GM12878 (cell line): ENCODE measurements around the gene HMCN2. TPM values are rescaled to one million over a fixed set of nuclear protein-coding genes. Genes with fewer than 3 reads are reported as not detected.

Experiments
- ATAC-seq: fragments of 200-7000 bp; cut with Tn5 transposase; 3 replicates; pipeline ENCODE4 v1.9.1; 2020; ENCODE audit warnings: mild to moderate bottlenecking, moderate library complexity
- BruUV-seq: library from RNA; stranded (reverse); fragments of 400-500 nt; replicated peaks from 2 replicates; lab custom pipeline; 2021; lab: Mats Ljungman, UMichigan
- CTCF ChIA-PET: fragments of 300-600 bp; sonication (Branson Sonifier 250); formaldehyde crosslinking; extraction: SDS; loops from one replicate; lab custom pipeline; 2021; ENCODE audit warnings: inconsistent platforms; lab: Yijun Ruan, JAX
- POLR2A ChIA-PET: fragments of 350-600 bp; formaldehyde crosslinking; extraction: SDS; loops from one replicate; lab custom pipeline; 2021; ENCODE audit warnings: inconsistent platforms; lab: Charles Lee
- RAD21 ChIA-PET: fragments of 300-600 bp; sonication (Branson Sonifier 250); formaldehyde crosslinking; loops from one replicate; lab custom pipeline; 2023; ENCODE audit warnings: antibody characterized with exemption; ENCODE audit not compliant: unreplicated experiment; lab: Charles Lee
- SMC1A ChIA-PET: fragments of 300-600 bp; sonication (Branson Sonifier 250); formaldehyde crosslinking; loops from one replicate; lab custom pipeline; 2023; ENCODE audit not compliant: unreplicated experiment, uncharacterized antibody; lab: Charles Lee
- DNase-seq: peaks from one replicate; pipeline ENCODE4 v3.0.0-alpha.2; 2011; ENCODE audit warnings: low read depth, low spot score
- FAIRE-seq: peaks from 3 replicates; lab custom pipeline; 2011; peaks lifted over from hg19 to GRCh38; lab: Jason Lieb, UNC
- H2AFZ ChIP-seq: 2 replicates; pipeline ENCODE4 v1.6.0; 2011; ENCODE audit warnings: low read depth, low read length, control low read depth; ENCODE audit not compliant: control insufficient read depth
- H3K27ac ChIP-seq: 2 replicates; pipeline ENCODE4 v1.5.1; 2011; ENCODE audit warnings: control low read depth; ENCODE audit not compliant: control insufficient read depth, insufficient read depth
- H3K27me3 ChIP-seq, 2 experiments: replicated peaks in 1 of 2; 2 replicates each; pipeline versions ENCODE4 v1.6.0 to v1.6.1; 2011; ENCODE audit warnings: low read length in 1 of 2; ENCODE audit not compliant: control insufficient read depth in 2 of 2, insufficient read depth in 2 of 2
- H3K36me3 ChIP-seq, 2 experiments: 2 replicates each; pipeline ENCODE4 v1.5.1; 2011; ENCODE audit warnings: low read length in 1 of 2; ENCODE audit not compliant: control insufficient read depth in 2 of 2, insufficient read depth in 2 of 2
- H3K4me1 ChIP-seq: 2 replicates; pipeline ENCODE4 v1.6.1; 2011; ENCODE audit warnings: mild to moderate bottlenecking, low read length, moderate library complexity, mixed read lengths; ENCODE audit not compliant: control insufficient read depth, insufficient read depth
- H3K4me2 ChIP-seq: 2 replicates; pipeline ENCODE4 v1.6.0; 2011; ENCODE audit warnings: control low read depth; ENCODE audit not compliant: control insufficient read depth, insufficient read depth
- H3K4me3 ChIP-seq: fragments of 200-600 bp; sonication (generic); 2 replicates; pipeline ENCODE4 v1.5.1; 2016
- H3K79me2 ChIP-seq: 2 replicates; pipeline ENCODE4 v1.6.0; 2011; ENCODE audit warnings: low read length; ENCODE audit not compliant: control insufficient read depth, insufficient read depth
- H3K9ac ChIP-seq: 2 replicates; pipeline ENCODE4 v1.8.0; 2011; ENCODE audit warnings: low read length, control low read depth, mixed read lengths; ENCODE audit not compliant: control insufficient read depth, insufficient read depth
- H3K9me3 ChIP-seq: replicated peaks from 3 replicates; pipeline ENCODE4 v1.5.1; 2011; ENCODE audit warnings: mild to moderate bottlenecking, low read length; ENCODE audit not compliant: control insufficient read depth, insufficient read depth
- H4K20me1 ChIP-seq: 2 replicates; pipeline ENCODE4 v1.6.0; 2011; ENCODE audit not compliant: control insufficient read depth, insufficient read depth
- ATF7 ChIP-seq: fragments of 450-650 bp; IDR thresholded peaks from 2 replicates; pipeline ENCODE4 v1.6.1; 2016; ENCODE audit warnings: low read depth, mild to moderate bottlenecking
- CHD4 ChIP-seq: fragments of 200-600 bp; sonication (generic); IDR thresholded peaks from 2 replicates; pipeline ENCODE4 v1.6.1; 2016; ENCODE audit warnings: mild to moderate bottlenecking
- FOS ChIP-seq: IDR thresholded peaks from 3 replicates; pipeline ENCODE4 v1.6.1; 2011; ENCODE audit warnings: borderline replicate concordance; ENCODE audit not compliant: insufficient read length; ENCODE audit errors: extremely low read depth
- MAX ChIP-seq: IDR thresholded peaks from 2 replicates; pipeline ENCODE4 v1.6.1; 2012; ENCODE audit warnings: low read depth, low read length, improper control_type of control experiment
- NR2C2 ChIP-seq: IDR thresholded peaks from 2 replicates; pipeline ENCODE4 v1.6.1; 2011; ENCODE audit warnings: borderline replicate concordance, low read depth; ENCODE audit not compliant: control insufficient read depth, insufficient read length
- POLR2AphosphoS2 ChIP-seq: IDR thresholded peaks from 2 replicates; pipeline ENCODE4 v1.6.1; 2011; ENCODE audit warnings: low read depth, mild to moderate bottlenecking, low read length, improper control_type of control experiment, moderate library complexity
- RELB ChIP-seq: fragments of 450-650 bp; IDR thresholded peaks from 2 replicates; pipeline ENCODE4 v1.6.1; 2017; ENCODE audit warnings: low read depth, mild to moderate bottlenecking, moderate library complexity
- USF1 ChIP-seq: IDR thresholded peaks from 2 replicates; pipeline ENCODE4 v1.6.1; 2011; ENCODE audit warnings: borderline replicate concordance, low read depth, mild to moderate bottlenecking, moderate library complexity, mixed read lengths, low read length; ENCODE audit not compliant: insufficient read depth; ENCODE audit errors: extremely low read length
- WGBS: methylation state at CpG from one replicate; pipeline ENCODE4 v1.1.6; 2016; ENCODE audit warnings: low lambda C conversion rate; ENCODE audit not compliant: insufficient replicate concordance, insufficient coverage; ENCODE audit errors: missing lambda C conversion rate; 5-methylcytosine and 5-hydroxymethylcytosine counted together
- in situ Hi-C: fragments of 300-500 bp; cut with MboI; formaldehyde crosslinking; loops from 9 replicates; pipeline ENCODE4 v1.14.3; 2018; ENCODE audit warnings: mixed read lengths
- intact Hi-C: fragments of 100-400 bp; cut with micrococcal nuclease; formaldehyde crosslinking; loops from one replicate; pipeline ENCODE4 v1.14.2; 2022; ENCODE audit not compliant: unreplicated experiment
- polyA plus RNA-seq, 11 experiments: library from polyadenylated mRNA; depleted of rRNA in 4 of 11; unstranded in 6 of 11; stranded (reverse) in 5 of 11; fragments of >200 nt; fragmentation: Nextera tagmentation in 4 of 11; fragmentation: Illumina TruSeq in 1 of 11; extraction: Ambion mirVana in 4 of 11; extraction: Trizol in 1 of 11; gene quantifications; 1 replicate in 1 of 11; 2 replicates in 10 of 11; pipeline versions ENCODE4 v1.2.1 to v1.2.3, GENCODE V29; 2011 to 2016; ENCODE audit warnings: inconsistent platforms in 2 of 11, missing spikeins in 2 of 11, low read depth in 1 of 11
- total RNA-seq, 4 experiments: library from RNA; depleted of rRNA in 3 of 4; stranded (reverse); fragments of >200 nt in 3 of 4; fragmentation: Illumina TruSeq in 1 of 4; extraction: Trizol in 1 of 4; gene quantifications; 2 replicates each; pipeline versions ENCODE4 v1.2.1 to v1.2.3, GENCODE V29; 2013 to 2021

The HMCN2 gene
- total and polyA plus RNA-seq, 10 of the 15 experiments (the other 5 are each of a cell fraction or from before 2014, with no cell fraction given) = 0.04 TPM; not detected in 9

GRCh38 chr9:130383979-130384676 lies 118.6 kb downstream of the HMCN2 start:
- ChIA-PET SMC1A (no interaction called here), CTCF (no interaction called here), RAD21 (interaction anchor here (0.6 kb wide), 1 partner anchor 36 kb away, joined by 4 read pairs; no protein-coding TSS in a partner anchor), POLR2A (no interaction called here)
- Histone ChIP-seq H3K36me3 (no peaks in the 10 kb centered on the region), H3K4me3 (no peak overlapping the region), H3K4me1 (no peaks in the 10 kb centered on the region), H3K79me2 (no peaks in the 10 kb centered on the region), H3K4me2 (no peak overlapping the region), H4K20me1 (no peaks in the 10 kb centered on the region), H3K9me3 (no peaks in the 10 kb centered on the region), H3K9ac (no peak overlapping the region), H3K27me3 (no peaks in the 10 kb centered on the region; a peak in 1 of 4 replicates), H2AFZ (no peak overlapping the region), H3K27ac (no peak overlapping the region)
- WGBS = 16% methylated on average over 18 of the region's 18 CpGs
- in situ Hi-C loops = no loop called here
- intact Hi-C loops = no loop called here
- no peak for DNase-seq
- BruUV-seq = no TSS peak
- FAIRE-seq = no peak
- no peak for ATAC-seq
- no peak for TF ChIP-seq POLR2AphosphoS2
- no peak for TF ChIP-seq CHD4
- TF ChIP-seq ATF7 = no peak
- peak; percentile 45 for TF ChIP-seq USF1
- TF ChIP-seq, all 136 proteins: peak for 1

GRCh38 chr9:130385257-130385656 lies 119.7 kb downstream of the HMCN2 start:
- H3K4me2 ChIP-seq = no peak overlapping the region
- no peak overlapping the region for H3K4me3 ChIP-seq
- ChIA-PET RAD21 (no interaction called here), SMC1A (no interaction called here), CTCF (no interaction called here), POLR2A (no interaction called here)
- H3K27ac ChIP-seq = no peak overlapping the region
- no peaks in the 10 kb centered on the region for H3K4me1 ChIP-seq
- no peak overlapping the region for H3K9ac ChIP-seq
- no peak for ATAC-seq
- no peaks in the 10 kb centered on the region for H3K79me2 ChIP-seq
- BruUV-seq = no TSS peak
- 5% methylated on average over 11 of the region's 11 CpGs for WGBS
- H4K20me1 ChIP-seq = no peaks in the 10 kb centered on the region
- no peaks in the 10 kb centered on the region for H3K36me3 ChIP-seq
- no peaks in the 10 kb centered on the region; a peak in 1 of 4 replicates for H3K27me3 ChIP-seq
- TF ChIP-seq FOS = no peak
- no peak for TF ChIP-seq NR2C2
- TF ChIP-seq MAX = no peak
- TF ChIP-seq RELB = no peak
- TF ChIP-seq, all 136 proteins: peak for 0
- FAIRE-seq (no peak), DNase-seq (no peak)
- in situ Hi-C loops (no loop called here), intact Hi-C loops (no loop called here)
- no peaks in the 10 kb centered on the region for H3K9me3 ChIP-seq
- H2AFZ ChIP-seq = no peak overlapping the region
